Stimulated activated CD4-positive, alpha-beta T cell treated with anti-CD3 and anti-CD28 coated beads, TNF-alpha, amount 100 ng/mL, for 48 hours (primary cell): ENCODE data around the gene IFNL2.

ENCODE experiments used
- DNase-seq, 3 donors: peaks; one replicate each; pipeline ENCODE4 v3.0.0-alpha.2; 2020; ENCODE audit warnings: low read depth in 3 of 3

The IFNL2 gene

GRCh38 chr19:39318071-39318470 lies 49.9 kb downstream of the IFNL2 start:
- no peak for DNase-seq

GRCh38 chr19:39318690-39319089 lies 50.5 kb downstream of the IFNL2 start:
- no peak for DNase-seq

GRCh38 chr19:39319098-39319891 lies 51.1 kb downstream of the IFNL2 start:
- no peak for DNase-seq
